Mesothelial cell of epicardium (in vitro differentiated cells): ENCODE data around the gene ATP6V1C2. TPM values are rescaled to one million over a fixed set of nuclear protein-coding genes. Genes with fewer than 3 reads are reported as not detected.

Experiments used
- DNase-seq, 2 experiments: peaks; one replicate each; pipeline ENCODE4 v3.0.0; 2021; ENCODE audit warnings: low spot score in 2 of 2; ENCODE audit not compliant: unreplicated experiment in 2 of 2
- H3K27ac Mint-ChIP-seq: 2 replicates; pipeline ENCODE4 v1.8.0; 2021; ENCODE audit warnings: mixed read lengths
- H3K27me3 Mint-ChIP-seq: 2 replicates; pipeline ENCODE4 v1.8.0; 2021; ENCODE audit warnings: low read depth, mixed read lengths
- H3K36me3 Mint-ChIP-seq: 2 replicates; pipeline ENCODE4 v1.8.0; 2021; ENCODE audit warnings: mixed read lengths
- H3K4me1 Mint-ChIP-seq: 2 replicates; pipeline ENCODE4 v1.8.0; 2021; ENCODE audit warnings: mixed read lengths
- H3K4me3 Mint-ChIP-seq: 2 replicates; pipeline ENCODE4 v1.8.0; 2021; ENCODE audit warnings: mild to moderate bottlenecking, moderate library complexity, mixed read lengths
- H3K9me3 Mint-ChIP-seq: 2 replicates; pipeline ENCODE4 v1.8.0; 2021; ENCODE audit warnings: mixed read lengths
- CTCF ChIP-seq: fragments of 200-600 bp; sonication (generic); IDR thresholded peaks from one replicate; pipeline ENCODE4 v1.5.0; 2021; ENCODE audit warnings: antibody characterized with exemption; ENCODE audit not compliant: unreplicated experiment
- total RNA-seq: library from RNA; stranded (reverse); gene quantifications from 3 replicates; pipeline ENCODE4 v1.2.1, GENCODE V29; 2021

ATP6V1C2 gene
- total RNA-seq, 1 donor from 2014 or later = 0.09 TPM

GRCh38 chr2:10820562-10820961 is 99.1 kb downstream of the ATP6V1C2 start:
- peaks cover 3% of the 10 kb centered on the region for H3K9me3 Mint-ChIP-seq
- no peak overlapping the region for H3K27ac Mint-ChIP-seq
- no peak overlapping the region for H3K4me3 Mint-ChIP-seq
- H3K27me3 Mint-ChIP-seq = peaks cover 44% of the 10 kb centered on the region
- no peak for DNase-seq
- no peaks in the 10 kb centered on the region for H3K4me1 Mint-ChIP-seq
- TF ChIP-seq CTCF = no peak
- H3K36me3 Mint-ChIP-seq = no peaks in the 10 kb centered on the region

- no peak for TF ChIP-seq CTCF
- H3K4me1 Mint-ChIP-seq = no peaks in the 10 kb centered on the region
These were observed 99.7 kb downstream of the ATP6V1C2 start for GRCh38 chr2:10820978-10821695.

GRCh38 chr2:10824191-10824590 is 102.8 kb downstream of the ATP6V1C2 start:
- Mint-ChIP-seq H3K27ac (no peak overlapping the region), H3K4me3 (no peak overlapping the region), H3K27me3 (peaks cover 66% of the 10 kb centered on the region), H3K9me3 (peaks cover 3% of the 10 kb centered on the region), H3K4me1 (no peaks in the 10 kb centered on the region), H3K36me3 (no peaks in the 10 kb centered on the region)
- no peak for TF ChIP-seq CTCF
- DNase-seq = no peak

More at GRCh38 chr2:10820978-10821695, 99.7 kb downstream of the ATP6V1C2 start:
- Mint-ChIP-seq H3K4me3 (no peak overlapping the region), H3K9me3 (peaks cover 3% of the 10 kb centered on the region), H3K36me3 (no peaks in the 10 kb centered on the region), H3K27me3 (peaks cover 50% of the 10 kb centered on the region), H3K27ac (no peak overlapping the region)
- no peak for DNase-seq

GRCh38 chr2:10826026-10826425 is 104.6 kb downstream of the ATP6V1C2 start:
- no peak for DNase-seq
- Mint-ChIP-seq H3K4me3 (no peak overlapping the region), H3K9me3 (peaks cover 3% of the 10 kb centered on the region), H3K36me3 (no peaks in the 10 kb centered on the region), H3K4me1 (no peaks in the 10 kb centered on the region), H3K27me3 (peaks cover 71% of the 10 kb centered on the region), H3K27ac (no peak overlapping the region)
- TF ChIP-seq CTCF = no peak

- Mint-ChIP-seq H3K9me3 (peaks cover 3% of the 10 kb centered on the region), H3K4me1 (no peaks in the 10 kb centered on the region), H3K36me3 (no peaks in the 10 kb centered on the region), H3K27me3 (peaks cover 76% of the 10 kb centered on the region), H3K27ac (no peak overlapping the region), H3K4me3 (no peak overlapping the region)
- no peak for DNase-seq
- no peak for TF ChIP-seq CTCF
These were observed 105.2 kb downstream of the ATP6V1C2 start for GRCh38 chr2:10826625-10827024.
